Thoracic aorta (tissue), 2 donors: ENCODE measurements around the gene SF3A2. TPM values are rescaled to one million over a fixed set of nuclear protein-coding genes. Genes with fewer than 3 reads are reported as not detected.

ENCODE experiments used
- ATAC-seq: fragments of 150-250 bp; one replicate; pipeline ENCODE4 v1.8.0; 2017; ENCODE audit warnings: low read depth; ENCODE audit not compliant: insufficient number of reproducible peaks, low FRiP score
- DNase-seq: peaks from one replicate; pipeline ENCODE4 v3.0.0-alpha.2; 2020; ENCODE audit warnings: low spot score
- H3K27ac ChIP-seq, 2 donors: fragments of 200-600 bp; sonication (generic); 1 replicate in 1 of 2; 2 replicates in 1 of 2; pipeline ENCODE4 v1.5.1; 2016; ENCODE audit warnings: mild to moderate bottlenecking in 2 of 2, moderate library complexity in 2 of 2
- H3K27me3 ChIP-seq: fragments of 200-600 bp; sonication (generic); replicated peaks from 2 replicates; pipeline ENCODE4 v1.6.0; 2016; ENCODE audit warnings: mild to moderate bottlenecking; ENCODE audit not compliant: insufficient read depth
- H3K36me3 ChIP-seq: fragments of 200-600 bp; sonication (generic); one replicate; pipeline ENCODE4 v1.5.1; 2016
- H3K4me1 ChIP-seq, 2 donors: fragments of 200-600 bp; sonication (generic); 1 replicate in 1 of 2; 2 replicates in 1 of 2; pipeline versions ENCODE4 v1.5.1 to v1.6.0; 2016; ENCODE audit warnings: low read depth in 2 of 2, mild to moderate bottlenecking in 1 of 2; ENCODE audit not compliant: control insufficient read depth in 1 of 2
- H3K4me3 ChIP-seq: fragments of 200-600 bp; sonication (generic); 2 replicates; pipeline ENCODE4 v1.5.1; 2016; ENCODE audit warnings: mild to moderate bottlenecking
- H3K9me3 ChIP-seq: fragments of 200-600 bp; sonication (generic); 2 replicates; pipeline ENCODE4 v1.5.1; 2016
- CTCF ChIP-seq: fragments of 200-600 bp; sonication (generic); IDR thresholded peaks from one replicate; pipeline ENCODE4 v1.5.1; 2019; ENCODE audit warnings: antibody characterized with exemption
- total RNA-seq, 2 donors: library from RNA; depleted of rRNA; stranded (reverse); fragments of >200 nt; gene quantifications; one replicate each; pipeline versions ENCODE4 v1.1.0 to v1.2.3, GENCODE V29; 2016

The SF3A2 gene
- total RNA-seq, 2 donors from 2014 or later, result 23.8 to 43.7 TPM

- no peak for TF ChIP-seq CTCF
- H3K9me3 ChIP-seq, result no peaks in the 10 kb centered on the region
- no peaks in the 10 kb centered on the region for H3K4me1 ChIP-seq
- no peak overlapping the region for H3K4me3 ChIP-seq
- no peak overlapping the region for H3K27ac ChIP-seq
- DNase-seq (no peak), ATAC-seq (no peak)
- peaks cover 38% of the 10 kb centered on the region for H3K36me3 ChIP-seq
- H3K27me3 ChIP-seq, result no peaks in the 10 kb centered on the region
These were observed 15.3 kb upstream of the SF3A2 start for GRCh38 chr19:2221250-2221831.

GRCh38 chr19:2221918-2222317, 14.7 kb upstream of the SF3A2 start:
- no peak for TF ChIP-seq CTCF
- H3K27me3 ChIP-seq, result no peaks in the 10 kb centered on the region
- DNase-seq (no peak), ATAC-seq (no peak)
- no peaks in the 10 kb centered on the region for H3K9me3 ChIP-seq
- no peaks in the 10 kb centered on the region for H3K4me1 ChIP-seq
- no peak overlapping the region for H3K4me3 ChIP-seq
- H3K36me3 ChIP-seq, result peaks cover 40% of the 10 kb centered on the region
- no peak overlapping the region for H3K27ac ChIP-seq

GRCh38 chr19:2223391-2223790, 13.2 kb upstream of the SF3A2 start:
- DNase-seq (no peak), ATAC-seq (no peak)
- H3K9me3 ChIP-seq, result no peaks in the 10 kb centered on the region
- H3K27ac ChIP-seq, result no peak overlapping the region
- TF ChIP-seq CTCF, result no peak
- no peak overlapping the region for H3K4me3 ChIP-seq
- no peaks in the 10 kb centered on the region for H3K4me1 ChIP-seq
- peaks cover 34% of the 10 kb centered on the region for H3K36me3 ChIP-seq
- H3K27me3 ChIP-seq, result no peaks in the 10 kb centered on the region

- H3K27ac ChIP-seq, result no peak overlapping the region
- peaks cover 34% of the 10 kb centered on the region for H3K36me3 ChIP-seq
- no peaks in the 10 kb centered on the region for H3K27me3 ChIP-seq
These were observed 12.7 kb upstream of the SF3A2 start for GRCh38 chr19:2223959-2224358.

GRCh38 chr19:2224754-2225349, 11.8 kb upstream of the SF3A2 start:
- ATAC-seq, result no peak
- H3K36me3 ChIP-seq, result peaks cover 37% of the 10 kb centered on the region
- no peak overlapping the region for H3K27ac ChIP-seq
- no peaks in the 10 kb centered on the region for H3K9me3 ChIP-seq
- H3K27me3 ChIP-seq, result no peaks in the 10 kb centered on the region
- TF ChIP-seq CTCF, result no peak
- DNase-seq, result no peak
- no peaks in the 10 kb centered on the region for H3K4me1 ChIP-seq
- H3K4me3 ChIP-seq, result no peak overlapping the region

More at GRCh38 chr19:2223959-2224358, 12.7 kb upstream of the SF3A2 start:
- DNase-seq (no peak), ATAC-seq (no peak)
- Histone ChIP-seq H3K9me3 (no peaks in the 10 kb centered on the region), H3K4me3 (no peak overlapping the region), H3K4me1 (no peaks in the 10 kb centered on the region)
- TF ChIP-seq CTCF, result no peak
